HepG2 (cell line): Measurements from ENCODE around the gene FAM200B. TPM values are rescaled to one million over a fixed set of nuclear protein-coding genes. Genes with fewer than 3 reads are reported as not detected.
A peak's percentile ranks its signal among the peaks of the same experiment; 100 is the strongest.

Experiments used
- KLF13 ChIP-seq: sonication (generic); formaldehyde crosslinking; IDR thresholded peaks from 2 replicates; pipeline ENCODE4 v1.4.0; 2020; ENCODE audit warnings: mild to moderate bottlenecking, missing genetic modification reagents
- POLR2G ChIP-seq: fragments of 200-400 bp; formaldehyde crosslinking; IDR thresholded peaks from 2 replicates; pipeline ENCODE4 v1.6.1; 2018; ENCODE audit warnings: mild to moderate bottlenecking, low read depth, low read length, moderate library complexity
- TFAP4 ChIP-seq: sonication (generic); IDR thresholded peaks from 2 replicates; pipeline ENCODE4 v1.6.1; 2016; ENCODE audit warnings: low read depth, borderline replicate concordance
- ZBTB42 ChIP-seq: sonication (generic); formaldehyde crosslinking; IDR thresholded peaks from 2 replicates; pipeline ENCODE4 v1.5.0; 2020; ENCODE audit warnings: mild to moderate bottlenecking, missing genetic modification reagents
- ZMYM4 ChIP-seq: sonication (generic); formaldehyde crosslinking; IDR thresholded peaks from 2 replicates; pipeline ENCODE4 v1.8.1; 2023; ENCODE audit warnings: mild to moderate bottlenecking, missing genetic modification reagents
- ZNF460 ChIP-seq: sonication (generic); formaldehyde crosslinking; IDR thresholded peaks from 2 replicates; pipeline ENCODE4 v1.5.1; 2020; ENCODE audit warnings: missing genetic modification reagents, mild to moderate bottlenecking, borderline replicate concordance
- ZNF687 ChIP-seq: sonication (generic); formaldehyde crosslinking; IDR thresholded peaks from 2 replicates; pipeline ENCODE4 v1.5.1; 2020; ENCODE audit warnings: mild to moderate bottlenecking, missing genetic modification reagents, moderate library complexity
- polyA plus RNA-seq, 8 experiments: library from polyadenylated mRNA; depleted of rRNA in 3 of 8; stranded (reverse) in 7 of 8; unstranded in 1 of 8; fragments of >200 nt; fragmentation: Illumina TruSeq in 4 of 8; extraction: Trizol in 4 of 8; gene quantifications; 2 replicates each; pipeline versions ENCODE4 v1.2.1 to v1.2.3, GENCODE V29; 2011 to 2016; ENCODE audit warnings: low read depth in 4 of 8, missing spikeins in 1 of 8, mixed read lengths in 1 of 8; ENCODE audit not compliant: insufficient read depth in 1 of 8
- total RNA-seq, 5 experiments: library from RNA; depleted of rRNA; stranded (reverse); fragments of >200 nt; fragmentation: Illumina TruSeq; extraction: Trizol; gene quantifications; 2 replicates each; pipeline ENCODE4 v1.2.3, GENCODE V29; 2016; ENCODE audit warnings: low read depth in 1 of 5
- TF ChIP-seq, protein P1 (sequence below): sonication (generic); formaldehyde crosslinking; IDR thresholded peaks from 2 replicates; pipeline ENCODE4 v1.8.1; 2022; ENCODE audit warnings: low read depth, mild to moderate bottlenecking, missing genetic modification reagents
- TF ChIP-seq, protein P2 (sequence below): sonication (generic); formaldehyde crosslinking; IDR thresholded peaks from one replicate; pipeline ENCODE4 v1.5.1; 2020; ENCODE audit warnings: mild to moderate bottlenecking, missing genetic modification reagents; ENCODE audit errors: not compliant biosample characterization

Gene FAM200B
- total and polyA plus RNA-seq, 2 of the 13 experiments (the other 11 are each of a cell fraction or from before 2014, with no cell fraction given): 25.6 to 41.8 TPM

- TF ChIP-seq, protein P1, sequence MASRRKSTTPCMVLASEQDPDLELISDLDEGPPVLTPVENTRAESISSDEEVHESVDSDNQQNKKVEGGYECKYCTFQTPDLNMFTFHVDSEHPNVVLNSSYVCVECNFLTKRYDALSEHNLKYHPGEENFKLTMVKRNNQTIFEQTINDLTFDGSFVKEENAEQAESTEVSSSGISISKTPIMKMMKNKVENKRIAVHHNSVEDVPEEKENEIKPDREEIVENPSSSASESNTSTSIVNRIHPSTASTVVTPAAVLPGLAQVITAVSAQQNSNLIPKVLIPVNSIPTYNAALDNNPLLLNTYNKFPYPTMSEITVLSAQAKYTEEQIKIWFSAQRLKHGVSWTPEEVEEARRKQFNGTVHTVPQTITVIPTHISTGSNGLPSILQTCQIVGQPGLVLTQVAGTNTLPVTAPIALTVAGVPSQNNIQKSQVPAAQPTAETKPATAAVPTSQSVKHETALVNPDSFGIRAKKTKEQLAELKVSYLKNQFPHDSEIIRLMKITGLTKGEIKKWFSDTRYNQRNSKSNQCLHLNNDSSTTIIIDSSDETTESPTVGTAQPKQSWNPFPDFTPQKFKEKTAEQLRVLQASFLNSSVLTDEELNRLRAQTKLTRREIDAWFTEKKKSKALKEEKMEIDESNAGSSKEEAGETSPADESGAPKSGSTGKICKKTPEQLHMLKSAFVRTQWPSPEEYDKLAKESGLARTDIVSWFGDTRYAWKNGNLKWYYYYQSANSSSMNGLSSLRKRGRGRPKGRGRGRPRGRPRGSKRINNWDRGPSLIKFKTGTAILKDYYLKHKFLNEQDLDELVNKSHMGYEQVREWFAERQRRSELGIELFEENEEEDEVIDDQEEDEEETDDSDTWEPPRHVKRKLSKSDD (CRISPR knock-in tag): no peak
- TF ChIP-seq ZNF460 (CRISPR knock-in tag): no peak
- TF ChIP-seq, protein P2, sequence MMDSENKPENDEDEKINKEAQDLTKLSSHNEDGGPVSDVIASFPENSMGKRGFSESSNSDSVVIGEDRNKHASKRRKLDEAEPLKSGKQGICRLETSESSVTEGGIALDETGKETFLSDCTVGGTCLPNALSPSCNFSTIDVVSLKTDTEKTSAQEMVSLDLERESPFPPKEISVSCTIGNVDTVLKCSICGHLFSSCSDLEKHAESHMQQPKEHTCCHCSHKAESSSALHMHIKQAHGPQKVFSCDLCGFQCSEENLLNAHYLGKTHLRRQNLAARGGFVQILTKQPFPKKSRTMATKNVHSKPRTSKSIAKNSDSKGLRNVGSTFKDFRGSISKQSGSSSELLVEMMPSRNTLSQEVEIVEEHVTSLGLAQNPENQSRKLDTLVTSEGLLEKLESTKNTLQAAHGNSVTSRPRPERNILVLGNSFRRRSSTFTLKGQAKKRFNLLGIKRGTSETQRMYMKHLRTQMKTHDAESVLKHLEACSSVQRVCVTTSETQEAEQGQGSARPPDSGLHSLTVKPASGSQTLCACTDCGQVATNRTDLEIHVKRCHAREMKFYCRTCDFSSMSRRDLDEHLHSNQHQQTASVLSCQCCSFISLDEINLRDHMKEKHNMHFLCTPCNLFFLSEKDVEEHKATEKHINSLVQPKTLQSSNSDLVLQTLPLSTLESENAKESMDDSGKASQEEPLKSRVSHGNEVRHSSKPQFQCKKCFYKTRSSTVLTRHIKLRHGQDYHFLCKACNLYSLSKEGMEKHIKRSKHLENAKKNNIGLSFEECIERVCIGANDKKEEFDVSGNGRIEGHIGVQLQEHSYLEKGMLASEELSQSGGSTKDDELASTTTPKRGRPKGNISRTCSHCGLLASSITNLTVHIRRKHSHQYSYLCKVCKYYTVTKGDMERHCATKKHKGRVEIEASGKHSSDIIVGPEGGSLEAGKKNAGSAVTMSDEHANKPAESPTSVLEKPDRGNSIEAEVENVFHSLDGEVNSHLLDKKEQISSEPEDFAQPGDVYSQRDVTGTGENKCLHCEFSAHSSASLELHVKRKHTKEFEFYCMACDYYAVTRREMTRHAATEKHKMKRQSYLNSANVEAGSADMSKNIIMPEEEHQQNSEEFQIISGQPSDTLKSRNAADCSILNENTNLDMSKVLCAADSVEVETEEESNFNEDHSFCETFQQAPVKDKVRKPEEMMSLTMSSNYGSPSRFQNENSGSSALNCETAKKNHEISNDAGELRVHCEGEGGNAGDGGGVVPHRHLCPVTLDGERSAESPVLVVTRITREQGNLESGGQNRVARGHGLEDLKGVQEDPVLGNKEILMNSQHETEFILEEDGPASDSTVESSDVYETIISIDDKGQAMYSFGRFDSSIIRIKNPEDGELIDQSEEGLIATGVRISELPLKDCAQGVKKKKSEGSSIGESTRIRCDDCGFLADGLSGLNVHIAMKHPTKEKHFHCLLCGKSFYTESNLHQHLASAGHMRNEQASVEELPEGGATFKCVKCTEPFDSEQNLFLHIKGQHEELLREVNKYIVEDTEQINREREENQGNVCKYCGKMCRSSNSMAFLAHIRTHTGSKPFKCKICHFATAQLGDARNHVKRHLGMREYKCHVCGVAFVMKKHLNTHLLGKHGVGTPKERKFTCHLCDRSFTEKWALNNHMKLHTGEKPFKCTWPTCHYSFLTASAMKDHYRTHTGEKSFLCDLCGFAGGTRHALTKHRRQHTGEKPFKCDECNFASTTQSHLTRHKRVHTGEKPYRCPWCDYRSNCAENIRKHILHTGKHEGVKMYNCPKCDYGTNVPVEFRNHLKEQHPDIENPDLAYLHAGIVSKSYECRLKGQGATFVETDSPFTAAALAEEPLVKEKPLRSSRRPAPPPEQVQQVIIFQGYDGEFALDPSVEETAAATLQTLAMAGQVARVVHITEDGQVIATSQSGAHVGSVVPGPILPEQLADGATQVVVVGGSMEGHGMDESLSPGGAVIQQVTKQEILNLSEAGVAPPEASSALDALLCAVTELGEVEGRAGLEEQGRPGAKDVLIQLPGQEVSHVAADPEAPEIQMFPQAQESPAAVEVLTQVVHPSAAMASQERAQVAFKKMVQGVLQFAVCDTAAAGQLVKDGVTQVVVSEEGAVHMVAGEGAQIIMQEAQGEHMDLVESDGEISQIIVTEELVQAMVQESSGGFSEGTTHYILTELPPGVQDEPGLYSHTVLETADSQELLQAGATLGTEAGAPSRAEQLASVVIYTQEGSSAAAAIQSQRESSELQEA: no peak
- TF ChIP-seq TFAP4: no peak
- TF ChIP-seq ZMYM4 (CRISPR knock-in tag): peak; percentile 62; the same call in 1 of the 2 replicates
- peak; percentile 41 for TF ChIP-seq ZNF687
- peak; percentile 25; the same call in 1 of the 2 replicates for TF ChIP-seq POLR2G
- no peak for TF ChIP-seq ZBTB42 (CRISPR knock-in tag)
- no peak for TF ChIP-seq KLF13 (CRISPR knock-in tag)
Observed at GRCh38 chr4:15718959-15719358, 37.3 kb downstream of the FAM200B start (continued).
